ENCODE results near the gene THG1L. TPM values are rescaled to one million over a fixed set of nuclear protein-coding genes. Genes with fewer than 3 reads are reported as not detected.

THG1L gene
- total and polyA plus RNA-seq, 10 of the 15 experiments (the other 5 are each of a cell fraction or from before 2014, with no cell fraction given), result 24.8 to 58.0 (median 34.5) TPM

DNA sequence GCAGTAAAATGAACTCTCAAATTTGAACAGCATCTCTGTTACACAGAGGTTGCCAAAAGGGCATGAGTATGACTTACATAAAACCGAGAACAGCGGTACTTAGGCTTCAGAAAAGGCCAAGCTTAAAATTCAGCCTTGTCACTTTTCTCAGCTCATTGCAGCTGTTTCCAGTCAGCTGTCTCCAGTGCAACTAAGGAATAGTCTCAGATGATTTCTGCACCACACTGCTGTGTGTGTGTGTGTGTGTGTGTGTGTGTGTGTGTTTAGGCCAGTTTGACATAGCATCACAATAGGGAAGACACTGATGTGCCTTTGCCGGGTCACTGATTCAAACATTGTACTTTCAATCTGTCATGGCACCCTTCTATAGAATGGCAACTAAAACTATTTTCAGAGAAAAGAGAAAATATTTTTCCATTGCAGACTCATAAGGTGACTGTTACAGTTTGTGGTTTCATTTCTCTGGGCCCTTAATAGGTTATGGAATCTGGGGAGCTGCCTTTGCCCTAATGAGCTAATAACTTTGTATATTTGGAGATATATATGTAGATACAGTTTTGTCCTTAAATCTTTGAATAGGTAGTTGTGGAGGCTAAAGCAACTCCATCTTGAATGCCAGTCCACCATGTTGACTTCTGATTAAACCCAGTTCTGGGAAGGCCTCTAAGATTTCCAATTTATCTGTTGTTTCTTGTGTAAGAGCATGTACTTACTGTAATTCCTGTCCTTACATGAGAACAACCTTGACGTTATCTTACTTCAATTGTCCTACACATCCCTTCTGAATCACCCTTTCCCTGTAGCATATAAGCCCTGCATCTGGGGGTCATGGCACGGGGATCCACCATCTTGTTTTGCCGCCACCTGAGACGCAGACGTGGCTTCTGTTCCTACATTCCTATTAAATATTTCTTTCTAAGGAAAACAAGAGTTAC lies 16.8 kb downstream of the THG1L start:
- ChIA-PET POLR2A (no interaction called here), CTCF (interaction anchor here (1.0 to 8.0 kb wide), 7 partner anchors 9 to 317 kb away, joined by 3 to 95 read pairs (median 9); partner anchors contain the start of genes C5orf52 and NIPAL4), SMC1A (ENCODE audit: uncharacterized antibody, unreplicated experiment) (interaction anchor here (0.8 to 2.0 kb wide), 9 partner anchors 56 to 1606 kb away, joined by 3 to 6 read pairs (median 3); no protein-coding TSS in a partner anchor), RAD21 (ENCODE audit: unreplicated experiment) (interaction anchor here (3.2 kb wide), 1 partner anchor 316 kb away, joined by 9 read pairs; no protein-coding TSS in a partner anchor)
- DNase-seq (ENCODE audit: low read depth, low spot score), result no peak
- Histone ChIP-seq H3K4me1 (ENCODE audit: control insufficient read depth, insufficient read depth, low read length) (peaks cover 9% of the 10 kb centered on the region; the same call in 1 of the 2 replicates), H3K36me3 (ENCODE audit: control insufficient read depth in 2 of 2, insufficient read depth in 2 of 2, low read length in 1 of 2) (no peaks in the 10 kb centered on the region), H2AFZ (ENCODE audit: control insufficient read depth, low read depth, low read length) (no peak overlapping the region), H3K27me3 (replicated peaks in 1 of 2; ENCODE audit: control insufficient read depth in 2 of 2, insufficient read depth in 2 of 2, low read length in 1 of 2) (no peaks in the 10 kb centered on the region), H3K9ac (ENCODE audit: control insufficient read depth, insufficient read depth, low read length) (no peak overlapping the region), H3K27ac (ENCODE audit: control insufficient read depth, insufficient read depth) (no peak overlapping the region), H3K9me3 (replicated peaks; ENCODE audit: control insufficient read depth, insufficient read depth, low read length) (no peaks in the 10 kb centered on the region), H3K79me2 (ENCODE audit: control insufficient read depth, insufficient read depth, low read length) (no peaks in the 10 kb centered on the region; the same call in 1 of the 2 replicates), H3K4me3 (no peak overlapping the region), H3K4me2 (ENCODE audit: control insufficient read depth, insufficient read depth) (no peak overlapping the region), H4K20me1 (ENCODE audit: control insufficient read depth, insufficient read depth) (no peaks in the 10 kb centered on the region)
- FAIRE-seq, result no peak
- intact Hi-C loops (cut with micrococcal nuclease; ENCODE audit: unreplicated experiment), result loop anchor here (10.0 kb wide), 2 partner anchors 493 to 603 kb away; partner anchors contain the start of gene MED7
- in situ Hi-C loops (cut with MboI), result no loop called here
- WGBS (ENCODE audit: insufficient coverage, insufficient replicate concordance, low lambda C conversion rate, missing lambda C conversion rate), result 77% methylated on average over 8 of the region's 8 CpGs
- BruUV-seq (replicated peaks), result no TSS peak
- ATAC-seq, result peak; percentile 19
- TF ChIP-seq, protein P1, sequence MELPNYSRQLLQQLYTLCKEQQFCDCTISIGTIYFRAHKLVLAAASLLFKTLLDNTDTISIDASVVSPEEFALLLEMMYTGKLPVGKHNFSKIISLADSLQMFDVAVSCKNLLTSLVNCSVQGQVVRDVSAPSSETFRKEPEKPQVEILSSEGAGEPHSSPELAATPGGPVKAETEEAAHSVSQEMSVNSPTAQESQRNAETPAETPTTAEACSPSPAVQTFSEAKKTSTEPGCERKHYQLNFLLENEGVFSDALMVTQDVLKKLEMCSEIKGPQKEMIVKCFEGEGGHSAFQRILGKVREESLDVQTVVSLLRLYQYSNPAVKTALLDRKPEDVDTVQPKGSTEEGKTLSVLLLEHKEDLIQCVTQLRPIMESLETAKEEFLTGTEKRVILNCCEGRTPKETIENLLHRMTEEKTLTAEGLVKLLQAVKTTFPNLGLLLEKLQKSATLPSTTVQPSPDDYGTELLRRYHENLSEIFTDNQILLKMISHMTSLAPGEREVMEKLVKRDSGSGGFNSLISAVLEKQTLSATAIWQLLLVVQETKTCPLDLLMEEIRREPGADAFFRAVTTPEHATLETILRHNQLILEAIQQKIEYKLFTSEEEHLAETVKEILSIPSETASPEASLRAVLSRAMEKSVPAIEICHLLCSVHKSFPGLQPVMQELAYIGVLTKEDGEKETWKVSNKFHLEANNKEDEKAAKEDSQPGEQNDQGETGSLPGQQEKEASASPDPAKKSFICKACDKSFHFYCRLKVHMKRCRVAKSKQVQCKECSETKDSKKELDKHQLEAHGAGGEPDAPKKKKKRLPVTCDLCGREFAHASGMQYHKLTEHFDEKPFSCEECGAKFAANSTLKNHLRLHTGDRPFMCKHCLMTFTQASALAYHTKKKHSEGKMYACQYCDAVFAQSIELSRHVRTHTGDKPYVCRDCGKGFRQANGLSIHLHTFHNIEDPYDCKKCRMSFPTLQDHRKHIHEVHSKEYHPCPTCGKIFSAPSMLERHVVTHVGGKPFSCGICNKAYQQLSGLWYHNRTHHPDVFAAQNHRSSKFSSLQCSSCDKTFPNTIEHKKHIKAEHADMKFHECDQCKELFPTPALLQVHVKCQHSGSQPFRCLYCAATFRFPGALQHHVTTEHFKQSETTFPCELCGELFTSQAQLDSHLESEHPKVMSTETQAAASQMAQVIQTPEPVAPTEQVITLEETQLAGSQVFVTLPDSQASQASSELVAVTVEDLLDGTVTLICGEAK (IDR thresholded peaks at IDR 0.05; ENCODE audit: borderline replicate concordance), result no peak
- TF ChIP-seq RUNX3 (IDR thresholded peaks at IDR 0.05; ENCODE audit: low read length), result peak; percentile 52
- no peak for TF ChIP-seq E4F1 (IDR thresholded peaks at IDR 0.05; ENCODE audit: borderline replicate concordance, partially characterized antibody)
- TF ChIP-seq RELA (IDR thresholded peaks at IDR 0.05; ENCODE audit: borderline replicate concordance, partially characterized antibody), result no peak
- TF ChIP-seq JUNB (IDR thresholded peaks at IDR 0.05), result no peak

Measured in GM12878 (cell line).